ENCODE measurements around the gene GAPDH. TPM values are rescaled to one million over a fixed set of nuclear protein-coding genes. Genes with fewer than 3 reads are reported as not detected.

GAPDH gene
- total RNA-seq, 2 donors from 2014 or later, result 5,900 to 8,209 TPM

GRCh38 chr12:6524648-6525047, 9.7 kb upstream of the GAPDH start:
- no peak for DNase-seq (ENCODE audit: low spot score in 2 of 2)
- Mint-ChIP-seq H3K36me3 (peaks cover 37 to 70% of the 10 kb centered on the region in 2 donors), H3K27ac (peak overlapping the region; percentile 67 to 85), H3K9me3 (no peaks in the 10 kb centered on the region)
- peak in 1 of 2 donors; percentile 21 for ATAC-seq

GRCh38 chr12:6526201-6526600, 8.1 kb upstream of the GAPDH start:
- no peak for ATAC-seq

GRCh38 chr12:6526766-6527525, 7.4 kb upstream of the GAPDH start:
- no peak for DNase-seq (ENCODE audit: low spot score in 2 of 2)
- ATAC-seq, result no peak
- H3K9me3 Mint-ChIP-seq, result no peaks in the 10 kb centered on the region

More at GRCh38 chr12:6526201-6526600, 8.1 kb upstream of the GAPDH start:
- Mint-ChIP-seq H3K36me3 (peaks cover 39 to 72% of the 10 kb centered on the region in 2 donors), H3K9me3 (no peaks in the 10 kb centered on the region), H3K27ac (peak overlapping the region; percentile 20 to 80)
- no peak for DNase-seq (ENCODE audit: low spot score in 2 of 2)

GRCh38 chr12:6527711-6528110, 6.6 kb upstream of the GAPDH start:
- DNase-seq (ENCODE audit: low spot score in 2 of 2) (no peak), ATAC-seq (no peak)
- Mint-ChIP-seq H3K9me3 (no peaks in the 10 kb centered on the region), H3K27ac (no peak overlapping the region), H3K36me3 (peaks cover 45 to 69% of the 10 kb centered on the region in 2 donors)

More at GRCh38 chr12:6526766-6527525, 7.4 kb upstream of the GAPDH start:
- Mint-ChIP-seq H3K36me3 (peaks cover 37 to 68% of the 10 kb centered on the region in 2 donors), H3K27ac (peak overlapping the region; percentile 20 to 66)

GRCh38 chr12:6528539-6529235, 5.6 kb upstream of the GAPDH start:
- no peaks in the 10 kb centered on the region for H3K9me3 Mint-ChIP-seq
- H3K36me3 Mint-ChIP-seq, result peaks cover 48 to 70% of the 10 kb centered on the region in 2 donors
- ATAC-seq, result no peak
- no peak for DNase-seq (ENCODE audit: low spot score in 2 of 2)
- H3K27ac Mint-ChIP-seq, result peak overlapping the region; percentile 27 to 51

GRCh38 chr12:6529291-6529737, 5.0 kb upstream of the GAPDH start:
- H3K9me3 Mint-ChIP-seq, result no peaks in the 10 kb centered on the region
- ATAC-seq (no peak), DNase-seq (ENCODE audit: low spot score in 2 of 2) (no peak)
- peak overlapping the region; percentile 27 to 51 for H3K27ac Mint-ChIP-seq
- peaks cover 47 to 69% of the 10 kb centered on the region in 2 donors for H3K36me3 Mint-ChIP-seq

- no peak for ATAC-seq
- DNase-seq (ENCODE audit: low spot score in 2 of 2), result no peak
- Mint-ChIP-seq H3K36me3 (peaks cover 60 to 70% of the 10 kb centered on the region in 2 donors), H3K27ac (peak overlapping the region; percentile 30 to 48), H3K9me3 (no peaks in the 10 kb centered on the region)
Measured at GRCh38 chr12:6530576-6531260, 3.6 kb upstream of the GAPDH start.

- ATAC-seq, result peak; percentile 66 to 67
- peak; percentile 74 to 91 for DNase-seq (ENCODE audit: low spot score in 2 of 2)
- Mint-ChIP-seq H3K27ac (peak overlapping the region; percentile 96 to 97), H3K36me3 (peaks cover 67 to 75% of the 10 kb centered on the region in 2 donors), H3K9me3 (no peaks in the 10 kb centered on the region)
Measured at GRCh38 chr12:6532051-6532926, 2.0 kb upstream of the GAPDH start.

- Mint-ChIP-seq H3K9me3 (no peaks in the 10 kb centered on the region), H3K27ac (peak overlapping the region; percentile 96 to 97), H3K36me3 (peaks cover 75% of the 10 kb centered on the region in 2 donors)
- peak in 1 of 2 donors; percentile 6 for ATAC-seq
- DNase-seq (ENCODE audit: low spot score in 2 of 2), result peak in 1 of 2 donors; percentile 44
Measured at GRCh38 chr12:6532927-6533652, 1.2 kb upstream of the GAPDH start.

- DNase-seq (ENCODE audit: low spot score in 2 of 2) (no peak), ATAC-seq (no peak)
- Mint-ChIP-seq H3K27ac (peak overlapping the region; percentile 96 to 97), H3K9me3 (no peaks in the 10 kb centered on the region), H3K36me3 (peaks cover 72 to 73% of the 10 kb centered on the region in 2 donors)
Measured at GRCh38 chr12:6533653-6533922, 729 bp upstream of the GAPDH start.

GRCh38 chr12:6534695-6534944, 303 bp downstream of the GAPDH start:
- H3K36me3 Mint-ChIP-seq, result peaks cover 66 to 67% of the 10 kb centered on the region in 2 donors
- no peak for ATAC-seq
- no peaks in the 10 kb centered on the region for H3K9me3 Mint-ChIP-seq
- DNase-seq (ENCODE audit: low spot score in 2 of 2), result no peak
- H3K27ac Mint-ChIP-seq, result peak overlapping the region; percentile 96 to 99

GRCh38 chr12:6534945-6535696, 804 bp downstream of the GAPDH start:
- Mint-ChIP-seq H3K27ac (peak overlapping the region; percentile 96 to 99), H3K9me3 (no peaks in the 10 kb centered on the region), H3K36me3 (peaks cover 61 to 62% of the 10 kb centered on the region in 2 donors)
- peak; percentile 12 to 50 for ATAC-seq
- DNase-seq (ENCODE audit: low spot score in 2 of 2), result peak; percentile 75 to 91

GRCh38 chr12:6535697-6535946, 1.3 kb downstream of the GAPDH start:
- DNase-seq (ENCODE audit: low spot score in 2 of 2) (no peak), ATAC-seq (no peak)
- peak overlapping the region; percentile 96 to 99 for H3K27ac Mint-ChIP-seq
- peaks cover 56 to 61% of the 10 kb centered on the region in 2 donors for H3K36me3 Mint-ChIP-seq
- no peaks in the 10 kb centered on the region for H3K9me3 Mint-ChIP-seq

GRCh38 chr12:6535960-6536847, 1.9 kb downstream of the GAPDH start:
- no peak for ATAC-seq
- Mint-ChIP-seq H3K9me3 (no peaks in the 10 kb centered on the region), H3K36me3 (peaks cover 51 to 61% of the 10 kb centered on the region in 2 donors), H3K27ac (peak overlapping the region; percentile 96 to 99)
- no peak for DNase-seq (ENCODE audit: low spot score in 2 of 2)
